K562 (cell line): ENCODE results near the gene UGT1A9. TPM values are rescaled to one million over a fixed set of nuclear protein-coding genes. Genes with fewer than 3 reads are reported as not detected.

Experiments
- ATAC-seq: fragments of 200-7000 bp; cut with Tn5 transposase; 3 replicates; pipeline ENCODE4 v1.9.1; 2020; ENCODE audit warnings: moderate library complexity
- BruUV-seq: library from RNA; stranded (reverse); fragments of 400-500 nt; replicated peaks from 2 replicates; lab custom pipeline; 2021; lab: Mats Ljungman, UMichigan
- CTCF ChIA-PET: fragments of 300-600 bp; formaldehyde crosslinking; extraction: SDS; loops from one replicate; lab custom pipeline; 2021; ENCODE audit warnings: low intra/inter-chr PET ratio; lab: Yijun Ruan, JAX
- POLR2A ChIA-PET: fragments of 300-600, 350-650 bp; sonication (Branson Sonifier 250); formaldehyde crosslinking; extraction: SDS; loops from one replicate; lab custom pipeline; 2021; ENCODE audit warnings: antibody characterized with exemption, inconsistent platforms; lab: Yijun Ruan, JAX
- DNase-seq, 4 experiments: peaks; one replicate each; pipeline versions ENCODE4 v3.0.0 to v3.0.0-alpha.2; 2011 to 2018; ENCODE audit warnings: low spot score in 3 of 4, mixed read lengths in 3 of 4; ENCODE audit errors: extremely low read depth in 1 of 4
- FAIRE-seq: peaks from 2 replicates; lab custom pipeline; 2011; peaks lifted over from hg19 to GRCh38; lab: Jason Lieb, UNC
- H2AFZ ChIP-seq: 2 replicates; pipeline ENCODE4 v1.6.0; 2011; ENCODE audit warnings: low read depth, low read length, control low read depth, inconsistent platforms
- H3K27ac ChIP-seq: fragments of 200-600 bp; 3 replicates; pipeline ENCODE4 v1.8.0; 2011; ENCODE audit warnings: low read depth, mild to moderate bottlenecking, control low read depth, inconsistent platforms, low read length, moderate library complexity, mixed read lengths; ENCODE audit errors: extremely low read depth
- H3K27me3 ChIP-seq, 2 experiments: fragments of 300-600 bp in 1 of 2; 2 replicates in 1 of 2; 3 replicates in 1 of 2; pipeline versions ENCODE4 v1.6.0 to v1.8.0; 2011; ENCODE audit warnings: inconsistent platforms in 2 of 2, low read length in 2 of 2, mild to moderate bottlenecking in 1 of 2, mixed read lengths in 1 of 2, moderate library complexity in 1 of 2; ENCODE audit not compliant: control insufficient read depth in 2 of 2, insufficient read depth in 2 of 2
- H3K36me3 ChIP-seq: fragments of 300-600 bp; 3 replicates; pipeline ENCODE4 v1.8.0; 2011; ENCODE audit warnings: mild to moderate bottlenecking, low read length, inconsistent platforms; ENCODE audit not compliant: control insufficient read depth, insufficient read depth
- H3K4me1 ChIP-seq, 2 experiments: fragments of 200-600 bp in 1 of 2; replicated peaks in 1 of 2; 2 replicates in 1 of 2; 3 replicates in 1 of 2; pipeline versions ENCODE4 v1.5.1 to v1.8.0; 2011; ENCODE audit warnings: inconsistent platforms in 2 of 2, low read length in 2 of 2, mild to moderate bottlenecking in 1 of 2, mixed read lengths in 1 of 2, moderate library complexity in 1 of 2; ENCODE audit not compliant: control insufficient read depth in 2 of 2, insufficient read depth in 2 of 2
- H3K4me2 ChIP-seq: 2 replicates; pipeline ENCODE4 v1.6.1; 2011; ENCODE audit warnings: low read length, control low read depth, inconsistent platforms, mixed read lengths; ENCODE audit not compliant: insufficient read depth
- H3K4me3 ChIP-seq: fragments of 200-600 bp; sonication (generic), shearing (Covaris generic); 2 replicates; pipeline ENCODE4 v1.5.1; 2016; ENCODE audit warnings: control low read depth, inconsistent platforms
- H3K79me2 ChIP-seq: fragments of 200-600 bp; 3 replicates; pipeline ENCODE4 v1.8.0; 2011; ENCODE audit warnings: low read length, inconsistent platforms; ENCODE audit not compliant: control insufficient read depth, insufficient read depth
- H3K9ac ChIP-seq, 2 experiments: 2 replicates each; pipeline versions ENCODE4 v1.6.0 to v1.6.1; 2011; ENCODE audit warnings: low read depth in 2 of 2, low read length in 2 of 2, control low read depth in 1 of 2, inconsistent platforms in 1 of 2, mild to moderate bottlenecking in 1 of 2, mixed read lengths in 1 of 2; ENCODE audit not compliant: insufficient read depth in 1 of 2
- H3K9me1 ChIP-seq: one replicate; pipeline ENCODE4 v1.6.0; 2011; ENCODE audit warnings: inconsistent platforms, mild to moderate bottlenecking, low read length, moderate library complexity; ENCODE audit not compliant: control insufficient read depth, insufficient read depth
- H3K9me3 ChIP-seq: replicated peaks from 2 replicates; pipeline ENCODE4 v1.5.1; 2011; ENCODE audit warnings: low read depth, low read length, inconsistent platforms; ENCODE audit not compliant: control insufficient read depth, insufficient read depth
- H4K20me1 ChIP-seq: replicated peaks from 2 replicates; pipeline ENCODE4 v1.6.1; 2011; ENCODE audit warnings: low read length, inconsistent platforms, mixed read lengths; ENCODE audit not compliant: control insufficient read depth, insufficient read depth
- BMI1 ChIP-seq: fragments of 150-350 bp; IDR thresholded peaks from 2 replicates; pipeline ENCODE4 v1.6.1; 2014; ENCODE audit warnings: low read length
- E2F5 ChIP-seq: sonication (generic); formaldehyde crosslinking; IDR thresholded peaks from 2 replicates; pipeline ENCODE4 v1.8.0; 2022; ENCODE audit warnings: mild to moderate bottlenecking, missing genetic modification reagents
- GATAD2B ChIP-seq: fragments of 450-650 bp; IDR thresholded peaks from 2 replicates; pipeline ENCODE4 v1.6.1; 2017; ENCODE audit warnings: mild to moderate bottlenecking, borderline replicate concordance
- KLF10 ChIP-seq: fragments of 250-450 bp; sonication (Bioruptor Pico); IDR thresholded peaks from 2 replicates; pipeline ENCODE4 v1.6.1; 2021; ENCODE audit warnings: matching md5 sums
- MAFK ChIP-seq: IDR thresholded peaks from 2 replicates; pipeline ENCODE4 v1.6.1; 2011; ENCODE audit warnings: low read length, improper control_type of control experiment
- MITF ChIP-seq: IDR thresholded peaks from 2 replicates; pipeline ENCODE4 v1.6.1; 2014; ENCODE audit warnings: antibody characterized with exemption
- MLX ChIP-seq, 2 experiments: fragments of 450-650 bp in 1 of 2; sonication (generic) in 1 of 2; formaldehyde crosslinking; conservative IDR thresholded peaks; 2 replicates each; pipeline versions ENCODE4 v1.4.0 to v1.8.1; 2020 to 2022; ENCODE audit warnings: mild to moderate bottlenecking in 1 of 2, missing genetic modification reagents in 1 of 2
- RREB1 ChIP-seq: fragments of 250-450 bp; sonication (Bioruptor Pico); IDR thresholded peaks from 2 replicates; pipeline ENCODE4 v1.4.0; 2020
- SETDB1 ChIP-seq: IDR thresholded peaks from one replicate; pipeline ENCODE4 v1.6.1; 2012; ENCODE audit warnings: low read length, control low read depth, inconsistent platforms
- ZNF75A ChIP-seq: fragments of 450-650 bp; formaldehyde crosslinking; IDR thresholded peaks from 2 replicates; pipeline ENCODE4 v1.4.0; 2020; ENCODE audit warnings: mild to moderate bottlenecking
- ZNF785 ChIP-seq: fragments of 250-450 bp; sonication (Bioruptor Pico); IDR thresholded peaks from 2 replicates; pipeline ENCODE4 v1.4.0; 2020; ENCODE audit warnings: mild to moderate bottlenecking
- in situ Hi-C: fragments of 300-500 bp; cut with MboI; formaldehyde crosslinking; loops from 4 replicates; pipeline ENCODE4 v1.15.0; 2018; ENCODE audit warnings: inconsistent platforms, mixed read lengths
- intact Hi-C: fragments of 100-400 bp; cut with micrococcal nuclease; formaldehyde crosslinking; loops from 2 replicates; pipeline ENCODE4 v1.14.2; 2022
- polyA plus RNA-seq, 8 experiments: library from polyadenylated mRNA; depleted of rRNA in 4 of 8; stranded (reverse) in 5 of 8; unstranded in 3 of 8; fragments of >200 nt; fragmentation: Nextera tagmentation in 2 of 8; fragmentation: Illumina TruSeq in 1 of 8; extraction: Ambion mirVana in 2 of 8; extraction: Trizol in 1 of 8; gene quantifications; 2 replicates each; pipeline versions ENCODE4 v1.2.1 to v1.2.3, GENCODE V29; 2011 to 2014; ENCODE audit warnings: inconsistent platforms in 1 of 8, missing spikeins in 1 of 8
- total RNA-seq, 7 experiments: library from RNA; depleted of rRNA in 6 of 7; stranded (reverse); fragments of >200 nt in 6 of 7; fragmentation: Illumina TruSeq in 2 of 7; extraction: Trizol in 2 of 7; gene quantifications; 2 replicates each; pipeline versions ENCODE4 v1.2.1 to v1.2.3, GENCODE V29; 2011 to 2021; ENCODE audit warnings: low replicate concordance in 1 of 7

UGT1A9 gene
- total and polyA plus RNA-seq, 9 of the 15 experiments (the other 6 are each of a cell fraction or from before 2014, with no cell fraction given): 0.09 TPM; not detected in 8

- H3K9me1 ChIP-seq: no peaks in the 10 kb centered on the region
- CTCF ChIA-PET: no interaction called here
- H3K9me3 ChIP-seq: no peaks in the 10 kb centered on the region
- DNase-seq (no peak), ATAC-seq (no peak), FAIRE-seq (no peak)
- H3K36me3 ChIP-seq: no peaks in the 10 kb centered on the region
- H2AFZ ChIP-seq: no peak overlapping the region
- in situ Hi-C loops (no loop called here), intact Hi-C loops (no loop called here)
- H3K9ac ChIP-seq: no peak overlapping the region
- H3K4me2 ChIP-seq: no peak overlapping the region
- no peaks in the 10 kb centered on the region for H3K4me1 ChIP-seq
- no peaks in the 10 kb centered on the region for H4K20me1 ChIP-seq
- H3K79me2 ChIP-seq: no peaks in the 10 kb centered on the region
- POLR2A ChIA-PET: no interaction called here
- no peak overlapping the region for H3K4me3 ChIP-seq
- no peak overlapping the region for H3K27ac ChIP-seq
- BruUV-seq: no TSS peak
- peaks cover 0 to 4% of the 10 kb centered on the region in 2 experiments; a peak in 1 of 5 replicates for H3K27me3 ChIP-seq
- TF ChIP-seq KLF10 (CRISPR knock-in tag) (no peak), RREB1 (no peak), E2F5 (CRISPR knock-in tag) (no peak), SETDB1 (no peak), ZNF75A (CRISPR knock-in tag) (no peak), MITF (no peak), BMI1 (no peak), GATAD2B (no peak), MAFK (no peak), ZNF785 (CRISPR knock-in tag) (no peak), MLX (CRISPR knock-in tag; conservative IDR thresholded peaks at IDR 0.05) (no peak)
Observed at GRCh38 chr2:233639860-233640259, 31.8 kb upstream of the UGT1A9 start.
